ENCODE measurements around the gene PRDX5.

DNA sequence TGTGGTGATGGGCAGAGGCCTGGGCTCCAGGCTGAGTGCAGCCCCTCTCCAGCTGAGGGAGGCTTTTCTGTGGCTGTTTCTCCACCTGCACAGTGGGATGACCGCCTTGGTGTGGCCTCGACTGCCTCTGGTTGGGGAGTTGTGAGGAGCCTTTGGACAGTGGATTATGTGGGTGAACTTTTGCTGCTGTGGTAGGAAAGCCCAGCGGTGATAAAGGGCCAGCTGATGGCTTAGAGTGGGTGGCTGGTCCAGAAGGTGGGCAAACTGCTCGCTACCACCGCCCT is 13.9 kb upstream of the PRDX5 start:
- TF ChIP-seq, protein P1, sequence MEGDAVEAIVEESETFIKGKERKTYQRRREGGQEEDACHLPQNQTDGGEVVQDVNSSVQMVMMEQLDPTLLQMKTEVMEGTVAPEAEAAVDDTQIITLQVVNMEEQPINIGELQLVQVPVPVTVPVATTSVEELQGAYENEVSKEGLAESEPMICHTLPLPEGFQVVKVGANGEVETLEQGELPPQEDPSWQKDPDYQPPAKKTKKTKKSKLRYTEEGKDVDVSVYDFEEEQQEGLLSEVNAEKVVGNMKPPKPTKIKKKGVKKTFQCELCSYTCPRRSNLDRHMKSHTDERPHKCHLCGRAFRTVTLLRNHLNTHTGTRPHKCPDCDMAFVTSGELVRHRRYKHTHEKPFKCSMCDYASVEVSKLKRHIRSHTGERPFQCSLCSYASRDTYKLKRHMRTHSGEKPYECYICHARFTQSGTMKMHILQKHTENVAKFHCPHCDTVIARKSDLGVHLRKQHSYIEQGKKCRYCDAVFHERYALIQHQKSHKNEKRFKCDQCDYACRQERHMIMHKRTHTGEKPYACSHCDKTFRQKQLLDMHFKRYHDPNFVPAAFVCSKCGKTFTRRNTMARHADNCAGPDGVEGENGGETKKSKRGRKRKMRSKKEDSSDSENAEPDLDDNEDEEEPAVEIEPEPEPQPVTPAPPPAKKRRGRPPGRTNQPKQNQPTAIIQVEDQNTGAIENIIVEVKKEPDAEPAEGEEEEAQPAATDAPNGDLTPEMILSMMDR (IDR thresholded peaks at IDR 0.05), result no peak
- no peak for TF ChIP-seq POLR2A (IDR thresholded peaks at IDR 0.05)

All from uterus (tissue), 2 donors.